Measurements from ENCODE around the gene RAC3.

The RAC3 gene

GRCh38 chr17:82025401-82026107 lies 5.9 kb upstream of the RAC3 start:
- peaks cover 6% of the 10 kb centered on the region; the same call in 1 of the 2 replicates for H3K79me2 ChIP-seq (ENCODE audit: insufficient read depth, low read depth)
- no peak for TF ChIP-seq CTCF (conservative IDR thresholded peaks at IDR 0.05; ENCODE audit: low read depth, low read length)
- no peak overlapping the region for H3K4me3 ChIP-seq (IDR thresholded peaks at IDR 0.05; ENCODE audit: insufficient read depth, low read depth, low read length)
- no peaks in the 10 kb centered on the region for H3K27me3 ChIP-seq (ENCODE audit: insufficient read depth, low read depth)
- H3K9ac ChIP-seq, result no peak overlapping the region
- no peaks in the 10 kb centered on the region for H4K20me1 ChIP-seq (ENCODE audit: insufficient read depth)
- no peak overlapping the region for H3K4me2 ChIP-seq
- no peaks in the 10 kb centered on the region for H3K36me3 ChIP-seq (ENCODE audit: insufficient read depth)
- no peak overlapping the region for H3K27ac ChIP-seq
- peaks cover 13% of the 10 kb centered on the region for H3K4me1 ChIP-seq (ENCODE audit: low read depth, poor library complexity, severe bottlenecking)
- H2AFZ ChIP-seq (ENCODE audit: low read depth), result no peak overlapping the region

GRCh38 chr17:82028246-82028645 lies 3.2 kb upstream of the RAC3 start:
- no peaks in the 10 kb centered on the region for H4K20me1 ChIP-seq (ENCODE audit: insufficient read depth)
- no peak overlapping the region for H3K4me2 ChIP-seq
- no peak overlapping the region for H2AFZ ChIP-seq (ENCODE audit: low read depth)
- H3K4me1 ChIP-seq (ENCODE audit: low read depth, poor library complexity, severe bottlenecking), result peaks cover 13% of the 10 kb centered on the region
- no peaks in the 10 kb centered on the region for H3K79me2 ChIP-seq (ENCODE audit: insufficient read depth, low read depth)
- no peak overlapping the region for H3K9ac ChIP-seq
- H3K36me3 ChIP-seq (ENCODE audit: insufficient read depth), result no peaks in the 10 kb centered on the region
- H3K27ac ChIP-seq, result no peak overlapping the region
- no peaks in the 10 kb centered on the region for H3K27me3 ChIP-seq (ENCODE audit: insufficient read depth, low read depth)
- TF ChIP-seq CTCF (conservative IDR thresholded peaks at IDR 0.05; ENCODE audit: low read depth, low read length), result no peak
- no peak overlapping the region for H3K4me3 ChIP-seq (IDR thresholded peaks at IDR 0.05; ENCODE audit: insufficient read depth, low read depth, low read length)

GRCh38 chr17:82028966-82029365 lies 2.5 kb upstream of the RAC3 start:
- H3K9ac ChIP-seq, result no peak overlapping the region
- H4K20me1 ChIP-seq (ENCODE audit: insufficient read depth), result no peaks in the 10 kb centered on the region
- no peak for TF ChIP-seq CTCF (conservative IDR thresholded peaks at IDR 0.05; ENCODE audit: low read depth, low read length)
- H3K4me1 ChIP-seq (ENCODE audit: low read depth, poor library complexity, severe bottlenecking), result peaks cover 12% of the 10 kb centered on the region
- H3K27ac ChIP-seq, result no peak overlapping the region
- H3K27me3 ChIP-seq (ENCODE audit: insufficient read depth, low read depth), result no peaks in the 10 kb centered on the region
- no peaks in the 10 kb centered on the region for H3K79me2 ChIP-seq (ENCODE audit: insufficient read depth, low read depth)
- H3K4me2 ChIP-seq, result no peak overlapping the region
- H3K36me3 ChIP-seq (ENCODE audit: insufficient read depth), result no peaks in the 10 kb centered on the region
- no peak overlapping the region for H2AFZ ChIP-seq (ENCODE audit: low read depth)
- no peak overlapping the region for H3K4me3 ChIP-seq (IDR thresholded peaks at IDR 0.05; ENCODE audit: insufficient read depth, low read depth, low read length)

- Histone ChIP-seq H2AFZ (ENCODE audit: low read depth) (no peak overlapping the region), H3K36me3 (ENCODE audit: insufficient read depth) (no peaks in the 10 kb centered on the region), H3K9ac (no peak overlapping the region), H3K27ac (no peak overlapping the region), H4K20me1 (ENCODE audit: insufficient read depth) (no peaks in the 10 kb centered on the region), H3K4me2 (no peak overlapping the region), H3K27me3 (ENCODE audit: insufficient read depth, low read depth) (no peaks in the 10 kb centered on the region), H3K79me2 (ENCODE audit: insufficient read depth, low read depth) (no peaks in the 10 kb centered on the region), H3K4me1 (ENCODE audit: low read depth, poor library complexity, severe bottlenecking) (peaks cover 8% of the 10 kb centered on the region), H3K4me3 (IDR thresholded peaks at IDR 0.05; ENCODE audit: insufficient read depth, low read depth, low read length) (no peak overlapping the region)
- no peak for TF ChIP-seq CTCF (conservative IDR thresholded peaks at IDR 0.05; ENCODE audit: low read depth, low read length)
These were observed 2.1 kb upstream of the RAC3 start for GRCh38 chr17:82029391-82029790.

Measured in KMS-11 (cell line).